Vagina (tissue), 2 donors: Measurements from ENCODE around the gene DNAJC22. TPM values are rescaled to one million over a fixed set of nuclear protein-coding genes. Genes with fewer than 3 reads are reported as not detected.
A peak's percentile ranks its signal among the peaks of the same experiment; 100 is the strongest.

Experiments
- DNase-seq, 2 donors: peaks; one replicate each; pipeline ENCODE4 v3.0.0-alpha.2; 2017; ENCODE audit errors: extremely low spot score in 2 of 2
- H3K27ac ChIP-seq: fragments of 200-600 bp; sonication (generic); one replicate; pipeline ENCODE4 v1.5.1; 2019
- H3K27me3 ChIP-seq: fragments of 200-600 bp; sonication (generic); one replicate; pipeline ENCODE4 v1.5.1; 2019
- H3K36me3 ChIP-seq, 2 donors: fragments of 200-600 bp; sonication (generic); one replicate each; pipeline ENCODE4 v1.5.1; 2017 to 2019
- H3K4me1 ChIP-seq: fragments of 200-600 bp; sonication (generic); one replicate; pipeline ENCODE4 v1.5.1; 2019
- H3K4me3 ChIP-seq, 2 donors: fragments of 200-600 bp; sonication (generic); 1 replicate in 1 of 2; 2 replicates in 1 of 2; pipeline ENCODE4 v1.5.1; 2016 to 2019
- H3K9me3 ChIP-seq: fragments of 200-600 bp; sonication (generic); one replicate; pipeline ENCODE4 v1.5.1; 2019
- CTCF ChIP-seq, 3 experiments: fragments of 450-650 bp in 2 of 3; fragments of 200-600 bp in 1 of 3; sonication (generic) in 1 of 3; IDR thresholded peaks; one replicate each; pipeline ENCODE4 v1.5.1; 2017 to 2019; ENCODE audit warnings: antibody characterized with exemption in 3 of 3, mild to moderate bottlenecking in 2 of 3, moderate library complexity in 2 of 3
- POLR2A ChIP-seq, 2 donors: fragments of 450-650 bp; IDR thresholded peaks; one replicate each; pipeline ENCODE4 v1.6.1; 2017; ENCODE audit warnings: antibody characterized with exemption in 2 of 2, mild to moderate bottlenecking in 2 of 2, moderate library complexity in 2 of 2
- POLR2AphosphoS5 ChIP-seq, 2 donors: sonication (generic); formaldehyde crosslinking; IDR thresholded peaks; one replicate each; pipeline ENCODE4 v1.9.0; 2017; ENCODE audit warnings: antibody characterized with exemption in 2 of 2, mild to moderate bottlenecking in 2 of 2, low read depth in 1 of 2; ENCODE audit not compliant: insufficient read depth in 1 of 2
- intact Hi-C: fragments of 100-400 bp; cut with DNase I; formaldehyde crosslinking; loops from one replicate; pipeline ENCODE4 v1.15.1; 2023
- total RNA-seq: library from RNA; depleted of rRNA; stranded (reverse); fragments of >200 nt; gene quantifications from one replicate; pipeline ENCODE4 v1.2.3, GENCODE V29; 2016

DNAJC22 gene
- total RNA-seq, 1 donor from 2014 or later = 3.7 TPM

- Histone ChIP-seq H3K27ac (peak overlapping the region; percentile 61), H3K4me3 (peak overlapping the region; percentile 62 to 73), H3K36me3 (no peaks in the 10 kb centered on the region), H3K9me3 (no peaks in the 10 kb centered on the region), H3K27me3 (no peaks in the 10 kb centered on the region), H3K4me1 (peaks cover 11% of the 10 kb centered on the region)
- intact Hi-C loops = no loop called here
- DNase-seq = no peak
- TF ChIP-seq POLR2A (IDR thresholded peaks at IDR 0.05) = no peak
- no peak for TF ChIP-seq POLR2AphosphoS5 (IDR thresholded peaks at IDR 0.05; ENCODE audit: insufficient read depth in 1 of 2, low read depth in 1 of 2)
- TF ChIP-seq CTCF (IDR thresholded peaks at IDR 0.05) = no peak
These were observed 24.4 kb upstream of the DNAJC22 start for GRCh38 chr12:49322367-49322707.

DNA sequence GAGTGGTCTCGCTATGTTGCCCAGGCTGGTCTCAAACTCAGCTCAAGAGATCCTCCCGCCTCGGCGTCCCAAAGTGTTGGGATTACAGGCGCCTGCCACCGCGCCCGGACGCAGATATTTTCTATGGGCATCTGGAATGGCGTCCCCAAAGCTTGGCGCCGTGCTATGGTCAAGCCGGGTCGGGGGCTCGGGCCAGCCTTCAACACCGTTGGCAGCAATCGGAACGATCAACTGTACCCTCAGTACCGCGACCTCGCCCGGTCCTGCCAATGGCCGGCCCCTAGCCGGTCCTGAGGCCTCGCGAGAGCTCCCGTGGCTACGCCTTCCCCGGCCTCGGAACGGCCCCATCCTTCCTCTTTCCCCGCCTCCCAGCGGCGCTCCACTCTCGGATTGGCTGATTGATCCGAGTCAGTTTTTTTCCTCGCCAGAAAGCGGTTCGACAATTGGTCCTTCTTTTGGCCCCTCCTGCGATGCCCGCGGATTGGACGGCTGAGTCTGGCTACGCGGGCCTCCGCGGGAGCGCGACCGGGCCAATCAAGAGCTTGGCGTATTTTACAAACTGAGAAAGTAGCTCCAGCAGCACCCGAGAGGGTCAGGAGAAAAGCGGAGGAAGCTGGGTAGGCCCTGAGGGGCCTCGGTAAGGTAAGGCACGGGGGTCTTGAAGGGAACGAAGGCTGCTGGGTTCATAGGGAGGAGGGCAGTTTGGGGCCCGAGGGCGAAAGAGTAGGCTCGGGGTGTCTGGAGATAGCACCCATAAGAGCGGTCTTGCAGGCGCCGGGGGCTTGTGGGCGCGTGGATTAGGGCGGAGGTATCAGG, 23.8 kb upstream of the DNAJC22 start, which contains the start of gene TROAP:
Gene TROAP (plus strand): TSS at position 548 of the 816 bp plus-strand sequence. CDS start 354 bp downstream, outside the sequence.
- no peaks in the 10 kb centered on the region for H3K36me3 ChIP-seq
- peak; percentile 97 to 98 for DNase-seq
- H3K9me3 ChIP-seq = no peaks in the 10 kb centered on the region
- peak within 1 kb of the TSS; percentile 61 for H3K27ac ChIP-seq
- H3K27me3 ChIP-seq = no peaks in the 10 kb centered on the region
- H3K4me3 ChIP-seq = peak within 1 kb of the TSS; percentile 62 to 73
- TF ChIP-seq CTCF (IDR thresholded peaks at IDR 0.05) (no peak), POLR2AphosphoS5 (IDR thresholded peaks at IDR 0.05; ENCODE audit: insufficient read depth in 1 of 2, low read depth in 1 of 2) (peak; percentile 84 to 95)
- intact Hi-C loops = no loop called here
- peaks cover 11% of the 10 kb centered on the region for H3K4me1 ChIP-seq

DNA sequence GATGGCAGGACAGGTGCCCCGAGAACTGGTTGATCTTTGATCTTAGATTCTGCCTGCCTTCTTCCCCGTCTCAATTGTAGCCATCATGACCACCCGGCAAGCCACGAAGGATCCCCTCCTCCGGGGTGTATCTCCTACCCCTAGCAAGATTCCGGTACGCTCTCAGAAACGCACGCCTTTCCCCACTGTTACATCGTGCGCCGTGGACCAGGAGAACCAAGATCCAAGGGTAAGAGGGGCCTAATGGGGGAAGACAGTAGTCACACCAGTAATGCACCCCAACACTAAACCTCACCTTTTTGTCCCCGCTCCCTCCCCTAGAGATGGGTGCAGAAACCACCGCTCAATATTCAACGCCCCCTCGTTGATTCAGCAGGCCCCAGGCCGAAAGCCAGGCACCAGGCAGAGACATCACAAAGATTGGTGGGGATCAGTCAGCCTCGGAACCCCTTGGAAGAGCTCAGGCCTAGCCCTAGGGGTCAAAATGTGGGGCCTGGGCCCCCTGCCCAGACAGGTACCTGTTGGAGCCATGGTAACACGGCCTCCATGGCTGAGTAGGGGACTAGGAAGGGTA, 23.1 kb upstream of the DNAJC22 start:
- intact Hi-C loops = no loop called here
- Histone ChIP-seq H3K27ac (no peak overlapping the region), H3K4me3 (peak overlapping the region; percentile 62 to 73), H3K4me1 (peaks cover 11% of the 10 kb centered on the region), H3K36me3 (no peaks in the 10 kb centered on the region), H3K9me3 (no peaks in the 10 kb centered on the region), H3K27me3 (no peaks in the 10 kb centered on the region)
- DNase-seq = peak in 1 of 2 donors; percentile 81
- TF ChIP-seq POLR2A (IDR thresholded peaks at IDR 0.05) (no peak), POLR2AphosphoS5 (IDR thresholded peaks at IDR 0.05; ENCODE audit: insufficient read depth in 1 of 2, low read depth in 1 of 2) (no peak), CTCF (IDR thresholded peaks at IDR 0.05) (no peak)

- Histone ChIP-seq H3K36me3 (no peaks in the 10 kb centered on the region), H3K27ac (no peak overlapping the region), H3K9me3 (no peaks in the 10 kb centered on the region), H3K4me3 (no peak overlapping the region), H3K4me1 (peaks cover 11% of the 10 kb centered on the region), H3K27me3 (no peaks in the 10 kb centered on the region)
- intact Hi-C loops = no loop called here
- peak in 1 of 2 donors; percentile 96 for DNase-seq
- TF ChIP-seq POLR2AphosphoS5 (IDR thresholded peaks at IDR 0.05; ENCODE audit: insufficient read depth in 1 of 2, low read depth in 1 of 2) = no peak
- TF ChIP-seq CTCF (IDR thresholded peaks at IDR 0.05) = no peak
- TF ChIP-seq POLR2A (IDR thresholded peaks at IDR 0.05) = no peak
These were observed 21.1 kb upstream of the DNAJC22 start for GRCh38 chr12:49325606-49326005.

- no peak for TF ChIP-seq POLR2AphosphoS5 (IDR thresholded peaks at IDR 0.05; ENCODE audit: insufficient read depth in 1 of 2, low read depth in 1 of 2)
- TF ChIP-seq POLR2A (IDR thresholded peaks at IDR 0.05) = no peak
- no peak for TF ChIP-seq CTCF (IDR thresholded peaks at IDR 0.05)
- no peak for DNase-seq
- Histone ChIP-seq H3K9me3 (no peaks in the 10 kb centered on the region), H3K27ac (no peak overlapping the region), H3K36me3 (no peaks in the 10 kb centered on the region), H3K4me1 (peaks cover 24% of the 10 kb centered on the region), H3K4me3 (no peak overlapping the region), H3K27me3 (no peaks in the 10 kb centered on the region)
- intact Hi-C loops = no loop called here
These were observed 19.3 kb upstream of the DNAJC22 start for GRCh38 chr12:49327368-49327767.
